Ishikawa (cell line): Measurements from ENCODE around the gene PTPRN2.

ENCODE experiments used
- CEBPB ChIP-seq: IDR thresholded peaks from 2 replicates; pipeline ENCODE4 v1.6.1; 2012
- CREB1 ChIP-seq: IDR thresholded peaks from 2 replicates; pipeline ENCODE4 v1.6.1; 2012; ENCODE audit warnings: low read depth
- EP300 ChIP-seq: IDR thresholded peaks from 2 replicates; pipeline ENCODE4 v1.6.1; 2012; ENCODE audit warnings: borderline replicate concordance
- FOXM1 ChIP-seq: IDR thresholded peaks from 2 replicates; pipeline ENCODE4 v1.6.1; 2012; ENCODE audit warnings: low read depth, borderline replicate concordance
- MAX ChIP-seq: IDR thresholded peaks from 2 replicates; pipeline ENCODE4 v1.6.1; 2012
- NFIC ChIP-seq: IDR thresholded peaks from 2 replicates; pipeline ENCODE4 v1.6.1; 2012
- TAF1 ChIP-seq: IDR thresholded peaks from 2 replicates; pipeline ENCODE4 v1.6.1; 2012; ENCODE audit warnings: low read depth, mild to moderate bottlenecking
- TCF12 ChIP-seq: IDR thresholded peaks from 2 replicates; pipeline ENCODE4 v1.6.1; 2012; ENCODE audit warnings: low read depth
- TEAD4 ChIP-seq: IDR thresholded peaks from 2 replicates; pipeline ENCODE4 v1.6.1; 2012
- USF1 ChIP-seq: IDR thresholded peaks from 2 replicates; pipeline ENCODE4 v1.6.1; 2012
- YY1 ChIP-seq: IDR thresholded peaks from 2 replicates; pipeline ENCODE4 v1.6.1; 2012; ENCODE audit warnings: low read depth
- ZBTB7A ChIP-seq: IDR thresholded peaks from 2 replicates; pipeline ENCODE4 v1.6.1; 2012; ENCODE audit warnings: low read depth
- TF ChIP-seq, protein P1 (sequence below): IDR thresholded peaks from 2 replicates; pipeline ENCODE4 v1.6.1; 2012; ENCODE audit warnings: low read depth, mild to moderate bottlenecking

PTPRN2 gene

GRCh38 chr7:157668221-157668883, 919.3 kb downstream of the PTPRN2 start:
- TF ChIP-seq YY1: no peak
- TF ChIP-seq, protein P1, sequence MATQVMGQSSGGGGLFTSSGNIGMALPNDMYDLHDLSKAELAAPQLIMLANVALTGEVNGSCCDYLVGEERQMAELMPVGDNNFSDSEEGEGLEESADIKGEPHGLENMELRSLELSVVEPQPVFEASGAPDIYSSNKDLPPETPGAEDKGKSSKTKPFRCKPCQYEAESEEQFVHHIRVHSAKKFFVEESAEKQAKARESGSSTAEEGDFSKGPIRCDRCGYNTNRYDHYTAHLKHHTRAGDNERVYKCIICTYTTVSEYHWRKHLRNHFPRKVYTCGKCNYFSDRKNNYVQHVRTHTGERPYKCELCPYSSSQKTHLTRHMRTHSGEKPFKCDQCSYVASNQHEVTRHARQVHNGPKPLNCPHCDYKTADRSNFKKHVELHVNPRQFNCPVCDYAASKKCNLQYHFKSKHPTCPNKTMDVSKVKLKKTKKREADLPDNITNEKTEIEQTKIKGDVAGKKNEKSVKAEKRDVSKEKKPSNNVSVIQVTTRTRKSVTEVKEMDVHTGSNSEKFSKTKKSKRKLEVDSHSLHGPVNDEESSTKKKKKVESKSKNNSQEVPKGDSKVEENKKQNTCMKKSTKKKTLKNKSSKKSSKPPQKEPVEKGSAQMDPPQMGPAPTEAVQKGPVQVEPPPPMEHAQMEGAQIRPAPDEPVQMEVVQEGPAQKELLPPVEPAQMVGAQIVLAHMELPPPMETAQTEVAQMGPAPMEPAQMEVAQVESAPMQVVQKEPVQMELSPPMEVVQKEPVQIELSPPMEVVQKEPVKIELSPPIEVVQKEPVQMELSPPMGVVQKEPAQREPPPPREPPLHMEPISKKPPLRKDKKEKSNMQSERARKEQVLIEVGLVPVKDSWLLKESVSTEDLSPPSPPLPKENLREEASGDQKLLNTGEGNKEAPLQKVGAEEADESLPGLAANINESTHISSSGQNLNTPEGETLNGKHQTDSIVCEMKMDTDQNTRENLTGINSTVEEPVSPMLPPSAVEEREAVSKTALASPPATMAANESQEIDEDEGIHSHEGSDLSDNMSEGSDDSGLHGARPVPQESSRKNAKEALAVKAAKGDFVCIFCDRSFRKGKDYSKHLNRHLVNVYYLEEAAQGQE: no peak
- no peak for TF ChIP-seq MAX
- TF ChIP-seq TCF12: no peak
- TF ChIP-seq TAF1: no peak

DNA sequence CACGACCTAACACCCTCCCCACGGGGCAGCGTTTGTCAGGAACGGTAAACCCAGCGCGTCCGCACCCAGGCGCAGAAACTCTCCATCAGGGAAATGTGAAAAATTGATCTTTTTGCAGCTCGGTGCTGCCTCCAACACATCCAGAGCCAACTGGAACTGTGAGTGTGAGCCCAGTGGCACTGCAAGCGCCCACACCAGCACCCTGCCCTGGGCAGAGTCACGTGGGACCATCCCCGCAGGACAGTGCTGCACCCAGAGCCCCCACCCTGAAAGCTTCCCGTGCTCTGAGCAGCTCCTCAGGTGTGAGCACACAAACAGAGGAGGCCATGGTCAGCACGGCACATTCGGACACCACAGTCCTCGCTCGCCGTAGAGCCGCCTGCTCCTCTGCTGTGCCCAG, 919.9 kb downstream of the PTPRN2 start:
- no peak for TF ChIP-seq CEBPB
- no peak for TF ChIP-seq CREB1
- no peak for TF ChIP-seq FOXM1
- TF ChIP-seq, protein P1: no peak

- TF ChIP-seq NFIC: no peak
- TF ChIP-seq CREB1: no peak
- no peak for TF ChIP-seq FOXM1
- no peak for TF ChIP-seq TAF1
- TF ChIP-seq YY1: no peak
- TF ChIP-seq MAX: no peak
- no peak for TF ChIP-seq ZBTB7A
- TF ChIP-seq USF1: no peak
- no peak for TF ChIP-seq EP300
- no peak for TF ChIP-seq CEBPB
Measured at GRCh38 chr7:157667261-157667660, 920.4 kb downstream of the PTPRN2 start.

GRCh38 chr7:157666530-157667040, 921.0 kb downstream of the PTPRN2 start:
- TF ChIP-seq CREB1: no peak

DNA sequence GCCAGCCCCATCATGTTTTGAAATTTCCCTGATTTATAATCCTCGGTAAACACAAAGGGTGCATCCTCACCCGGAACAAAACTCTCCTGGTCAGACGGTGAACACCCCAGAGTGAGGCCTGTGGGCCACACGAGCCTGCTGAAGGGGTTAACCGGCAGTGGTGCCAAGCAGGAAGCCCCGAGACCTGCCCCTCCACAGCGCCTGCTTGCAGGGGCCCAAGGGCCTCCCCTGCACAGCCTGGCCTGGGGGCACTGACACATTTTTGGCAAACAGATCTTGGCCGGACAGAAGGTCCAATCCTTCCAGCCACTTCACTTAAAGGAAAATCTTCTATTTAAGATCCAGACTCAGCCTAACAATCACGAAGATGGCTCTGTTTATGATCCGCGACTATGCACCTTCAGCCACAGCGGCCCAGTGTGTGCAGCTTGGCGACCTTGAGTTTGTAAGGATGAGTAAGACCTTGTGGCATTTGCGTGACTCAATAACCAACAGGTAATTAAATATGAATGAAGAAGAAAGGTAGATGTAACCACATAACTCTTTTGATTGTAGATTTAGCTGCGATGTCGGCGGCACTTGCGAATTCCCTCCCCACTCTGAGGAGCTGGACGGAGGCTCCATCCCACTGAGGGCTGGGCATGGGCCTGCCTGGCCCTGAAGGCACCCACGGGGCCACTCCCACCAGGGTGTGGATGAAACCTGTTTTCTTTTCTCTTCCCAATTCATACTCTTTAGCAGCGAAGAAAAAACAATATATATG, 922.6 kb downstream of the PTPRN2 start:
- TF ChIP-seq USF1: no peak
- TF ChIP-seq, protein P1: no peak

GRCh38 chr7:157664034-157664433, 923.6 kb downstream of the PTPRN2 start:
- TF ChIP-seq EP300: no peak
- TF ChIP-seq MAX: no peak
- TF ChIP-seq TEAD4: no peak
- TF ChIP-seq USF1: no peak
- TF ChIP-seq ZBTB7A: no peak
- no peak for TF ChIP-seq YY1
- TF ChIP-seq CREB1: no peak
- TF ChIP-seq TAF1: no peak
